ENCODE results near the gene PARD3. TPM values are rescaled to one million over a fixed set of nuclear protein-coding genes. Genes with fewer than 3 reads are reported as not detected.

Gene PARD3
- polyA plus RNA-seq, 2 of the 4 experiments (the other 2 are of a cell fraction), result 110 to 200 TPM

DNA sequence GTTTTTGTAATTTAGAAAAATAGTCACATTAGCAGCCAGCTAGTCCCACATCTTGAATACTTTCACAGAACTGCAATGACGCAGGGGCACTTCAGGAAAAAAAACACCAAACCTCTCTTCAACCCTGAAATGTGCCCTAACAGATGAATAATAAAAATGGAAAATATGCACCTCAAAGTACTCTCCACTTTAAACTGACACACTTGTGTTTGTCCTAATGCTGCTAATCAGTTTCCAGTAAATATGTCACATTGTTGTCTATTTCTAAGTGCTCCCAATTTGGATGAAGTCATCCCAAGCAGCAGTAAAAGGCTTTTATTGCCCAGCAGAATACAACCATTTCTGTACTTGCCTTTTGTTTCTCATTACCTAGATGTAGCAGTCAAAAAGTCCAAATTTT lies 86.7 kb downstream of the PARD3 start:
- 97% methylated on average over 1 of the region's 1 CpG for WGBS (ENCODE audit: missing lambda C conversion rate)
- no peak for FAIRE-seq
- DNase-seq (ENCODE audit: low read depth in 1 of 2, low spot score in 1 of 2), result no peak
- Histone ChIP-seq H3K4me2 (no peak overlapping the region), H3K4me1 (peaks cover 68% of the 10 kb centered on the region), H3K27ac (no peak overlapping the region), H3K9me3 (no peaks in the 10 kb centered on the region), H3K4me3 (no peak overlapping the region)
- ATAC-seq, result no peak
- ChIA-PET CTCF (no interaction called here), POLR2A (no interaction called here)
- TF ChIP-seq PHF8 (IDR thresholded peaks at IDR 0.05; ENCODE audit: borderline replicate concordance, low read depth) (no peak), TP53 (CRISPR knock-in tag; IDR thresholded peaks at IDR 0.05) (no peak), KDM5A (IDR thresholded peaks at IDR 0.05) (no peak), NFE2L2 (conservative IDR thresholded peaks at IDR 0.05; ENCODE audit: low read length) (no peak), EHF (CRISPR knock-in tag; IDR thresholded peaks at IDR 0.05) (no peak), CHD4 (IDR thresholded peaks at IDR 0.05; ENCODE audit: borderline replicate concordance) (no peak), RCOR1 (IDR thresholded peaks at IDR 0.05; ENCODE audit: low read depth, low read length) (no peak), FOSB (CRISPR knock-in tag; IDR thresholded peaks at IDR 0.05) (no peak), ZFP36 (IDR thresholded peaks at IDR 0.05; ENCODE audit: borderline replicate concordance, partially characterized antibody) (no peak), TFCP2L1 (CRISPR knock-in tag; IDR thresholded peaks at IDR 0.05) (no peak), KDM1A (IDR thresholded peaks at IDR 0.05; ENCODE audit: low read depth) (no peak), HEYL (CRISPR knock-in tag; IDR thresholded peaks at IDR 0.05) (no peak), CBX8 (IDR thresholded peaks at IDR 0.05) (no peak), ZNF302 (CRISPR knock-in tag; IDR thresholded peaks at IDR 0.05) (no peak), POLR2AphosphoS2 (conservative IDR thresholded peaks at IDR 0.05; ENCODE audit: low read length) (no peak)
- TF ChIP-seq, protein P1, sequence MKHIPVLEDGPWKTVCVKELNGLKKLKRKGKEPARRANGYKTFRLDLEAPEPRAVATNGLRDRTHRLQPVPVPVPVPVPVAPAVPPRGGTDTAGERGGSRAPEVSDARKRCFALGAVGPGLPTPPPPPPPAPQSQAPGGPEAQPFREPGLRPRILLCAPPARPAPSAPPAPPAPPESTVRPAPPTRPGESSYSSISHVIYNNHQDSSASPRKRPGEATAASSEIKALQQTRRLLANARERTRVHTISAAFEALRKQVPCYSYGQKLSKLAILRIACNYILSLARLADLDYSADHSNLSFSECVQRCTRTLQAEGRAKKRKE (CRISPR knock-in tag; IDR thresholded peaks at IDR 0.05; ENCODE audit: low read depth), result no peak
- TF ChIP-seq, protein P2, sequence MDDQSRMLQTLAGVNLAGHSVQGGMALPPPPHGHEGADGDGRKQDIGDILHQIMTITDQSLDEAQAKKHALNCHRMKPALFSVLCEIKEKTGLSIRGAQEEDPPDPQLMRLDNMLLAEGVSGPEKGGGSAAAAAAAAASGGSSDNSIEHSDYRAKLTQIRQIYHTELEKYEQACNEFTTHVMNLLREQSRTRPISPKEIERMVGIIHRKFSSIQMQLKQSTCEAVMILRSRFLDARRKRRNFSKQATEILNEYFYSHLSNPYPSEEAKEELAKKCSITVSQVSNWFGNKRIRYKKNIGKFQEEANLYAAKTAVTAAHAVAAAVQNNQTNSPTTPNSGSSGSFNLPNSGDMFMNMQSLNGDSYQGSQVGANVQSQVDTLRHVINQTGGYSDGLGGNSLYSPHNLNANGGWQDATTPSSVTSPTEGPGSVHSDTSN (IDR thresholded peaks at IDR 0.05), result no peak
- TF ChIP-seq, protein P3, sequence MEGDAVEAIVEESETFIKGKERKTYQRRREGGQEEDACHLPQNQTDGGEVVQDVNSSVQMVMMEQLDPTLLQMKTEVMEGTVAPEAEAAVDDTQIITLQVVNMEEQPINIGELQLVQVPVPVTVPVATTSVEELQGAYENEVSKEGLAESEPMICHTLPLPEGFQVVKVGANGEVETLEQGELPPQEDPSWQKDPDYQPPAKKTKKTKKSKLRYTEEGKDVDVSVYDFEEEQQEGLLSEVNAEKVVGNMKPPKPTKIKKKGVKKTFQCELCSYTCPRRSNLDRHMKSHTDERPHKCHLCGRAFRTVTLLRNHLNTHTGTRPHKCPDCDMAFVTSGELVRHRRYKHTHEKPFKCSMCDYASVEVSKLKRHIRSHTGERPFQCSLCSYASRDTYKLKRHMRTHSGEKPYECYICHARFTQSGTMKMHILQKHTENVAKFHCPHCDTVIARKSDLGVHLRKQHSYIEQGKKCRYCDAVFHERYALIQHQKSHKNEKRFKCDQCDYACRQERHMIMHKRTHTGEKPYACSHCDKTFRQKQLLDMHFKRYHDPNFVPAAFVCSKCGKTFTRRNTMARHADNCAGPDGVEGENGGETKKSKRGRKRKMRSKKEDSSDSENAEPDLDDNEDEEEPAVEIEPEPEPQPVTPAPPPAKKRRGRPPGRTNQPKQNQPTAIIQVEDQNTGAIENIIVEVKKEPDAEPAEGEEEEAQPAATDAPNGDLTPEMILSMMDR (IDR thresholded peaks at IDR 0.05), result no peak
- TF ChIP-seq, protein P4, sequence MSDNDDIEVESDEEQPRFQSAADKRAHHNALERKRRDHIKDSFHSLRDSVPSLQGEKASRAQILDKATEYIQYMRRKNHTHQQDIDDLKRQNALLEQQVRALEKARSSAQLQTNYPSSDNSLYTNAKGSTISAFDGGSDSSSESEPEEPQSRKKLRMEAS (IDR thresholded peaks at IDR 0.05), result no peak

DNA sequence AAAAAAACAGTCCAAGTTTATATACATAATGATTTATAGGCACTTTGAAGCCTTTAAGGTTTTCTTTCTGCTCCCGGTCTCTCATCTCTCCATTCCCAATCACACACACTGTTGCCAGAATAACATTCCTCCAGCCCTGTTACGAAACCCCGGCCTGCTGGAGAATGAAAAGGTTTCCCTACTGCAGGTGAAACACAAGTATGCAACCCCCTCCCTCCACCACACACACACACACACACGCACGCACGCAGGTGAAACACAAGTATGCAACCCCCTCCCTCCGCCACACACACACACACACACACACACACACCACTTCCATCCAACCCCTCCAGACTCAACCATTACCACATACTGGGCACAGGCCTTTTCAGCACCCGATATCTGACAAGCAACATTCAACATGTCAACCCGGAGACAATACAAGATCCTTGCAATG lies 87.5 kb downstream of the PARD3 start:
- no peak for FAIRE-seq
- Histone ChIP-seq H3K4me2 (peak overlapping the region; percentile 17; the same call in 1 of the 3 replicates), H3K4me1 (peaks cover 61% of the 10 kb centered on the region), H3K4me3 (no peak overlapping the region), H3K9me3 (no peaks in the 10 kb centered on the region), H3K27ac (0 out of 6 replicates have a peak overlapping the region, but pooled peaks of 1 of the 2 experiments have one; percentile 31)
- no peak for DNase-seq (ENCODE audit: low read depth in 1 of 2, low spot score in 1 of 2)
- TF ChIP-seq ZC3H11A (IDR thresholded peaks at IDR 0.05) (no peak), CEBPB (IDR thresholded peaks at IDR 0.05) (peak; percentile 25 to 74; a peak in 2 of 4 replicates)
- 78% methylated on average over 9 of the region's 9 CpGs for WGBS (ENCODE audit: missing lambda C conversion rate)
- no peak for ATAC-seq
- POLR2A ChIA-PET, result no interaction called here
- CTCF ChIA-PET, result interaction anchor here (0.9 kb wide), 1 partner anchor 61 kb away, joined by 3 read pairs; no protein-coding TSS in a partner anchor

DNA sequence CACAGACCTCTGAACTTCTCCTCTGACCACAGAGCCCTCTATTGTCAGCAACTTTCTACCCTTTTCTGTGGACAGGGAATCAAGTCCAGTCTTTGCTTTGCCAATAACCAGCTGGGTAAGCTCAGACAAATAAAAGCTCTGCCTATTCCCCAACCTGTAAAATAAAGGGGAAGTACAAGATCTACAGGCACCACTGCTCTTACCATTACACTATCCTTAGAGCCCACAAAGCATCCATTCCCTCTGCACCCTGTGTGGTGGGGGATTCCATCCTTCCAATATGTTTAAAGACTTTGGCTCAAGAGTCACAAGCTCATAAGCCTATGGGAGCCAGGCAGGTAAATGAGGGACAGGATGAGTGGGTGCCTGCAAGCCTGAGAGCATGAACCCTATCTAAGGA lies 88.2 kb downstream of the PARD3 start:
- peak in 1 of 2 experiments; percentile 17; a peak in 1 of 6 replicates for ATAC-seq
- TF ChIP-seq BHLHE40 (IDR thresholded peaks at IDR 0.05; ENCODE audit: low read depth, low read length) (no peak), ZSCAN20 (CRISPR knock-in tag; IDR thresholded peaks at IDR 0.05) (no peak), ZC3H11A (IDR thresholded peaks at IDR 0.05) (no peak), POLR2AphosphoS2 (conservative IDR thresholded peaks at IDR 0.05; ENCODE audit: low read length) (no peak), TFCP2L1 (CRISPR knock-in tag; IDR thresholded peaks at IDR 0.05) (no peak), FOSB (CRISPR knock-in tag; IDR thresholded peaks at IDR 0.05) (no peak), CEBPB (IDR thresholded peaks at IDR 0.05) (no peak), SMC3 (IDR thresholded peaks at IDR 0.05) (no peak), POLR2A (IDR thresholded peaks at IDR 0.05; ENCODE audit: low read length) (no peak), GATA3 (IDR thresholded peaks at IDR 0.05; ENCODE audit: borderline replicate concordance) (no peak), SREBF2 (IDR thresholded peaks at IDR 0.05) (no peak), FOXS1 (CRISPR knock-in tag; IDR thresholded peaks at IDR 0.05) (no peak), ESRRA (IDR thresholded peaks at IDR 0.05; ENCODE audit: borderline replicate concordance, low read length) (no peak), EHF (CRISPR knock-in tag; IDR thresholded peaks at IDR 0.05) (no peak), KDM1A (IDR thresholded peaks at IDR 0.05; ENCODE audit: low read depth) (no peak), MYC (IDR thresholded peaks at IDR 0.05; ENCODE audit: borderline replicate concordance, low read length) (no peak)
- TF ChIP-seq, protein P5, sequence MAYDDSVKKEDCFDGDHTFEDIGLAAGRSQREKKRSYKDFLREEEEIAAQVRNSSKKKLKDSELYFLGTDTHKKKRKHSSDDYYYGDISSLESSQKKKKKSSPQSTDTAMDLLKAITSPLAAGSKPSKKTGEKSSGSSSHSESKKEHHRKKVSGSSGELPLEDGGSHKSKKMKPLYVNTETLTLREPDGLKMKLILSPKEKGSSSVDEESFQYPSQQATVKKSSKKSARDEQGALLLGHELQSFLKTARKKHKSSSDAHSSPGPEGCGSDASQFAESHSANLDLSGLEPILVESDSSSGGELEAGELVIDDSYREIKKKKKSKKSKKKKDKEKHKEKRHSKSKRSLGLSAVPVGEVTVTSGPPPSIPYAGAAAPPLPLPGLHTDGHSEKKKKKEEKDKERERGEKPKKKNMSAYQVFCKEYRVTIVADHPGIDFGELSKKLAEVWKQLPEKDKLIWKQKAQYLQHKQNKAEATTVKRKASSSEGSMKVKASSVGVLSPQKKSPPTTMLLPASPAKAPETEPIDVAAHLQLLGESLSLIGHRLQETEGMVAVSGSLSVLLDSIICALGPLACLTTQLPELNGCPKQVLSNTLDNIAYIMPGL (CRISPR knock-in tag; IDR thresholded peaks at IDR 0.05; ENCODE audit: borderline replicate concordance), result no peak
- no peak overlapping the region for H3K4me2 ChIP-seq
- FAIRE-seq, result no peak
- CTCF ChIA-PET, result interaction anchor here (0.7 to 2.1 kb wide), 6 partner anchors 13 to 241 kb away, joined by 3 to 9 read pairs (median 4); no protein-coding TSS in a partner anchor
- POLR2A ChIA-PET, result no interaction called here
- H3K4me1 ChIP-seq, result peaks cover 54% of the 10 kb centered on the region
- H3K4me3 ChIP-seq, result no peak overlapping the region
- no peaks in the 10 kb centered on the region for H3K9me3 ChIP-seq
- H3K27ac ChIP-seq, result 0 out of 6 replicates have a peak overlapping the region, but pooled peaks of 1 of the 2 experiments have one; percentile 1
- DNase-seq (ENCODE audit: low read depth in 1 of 2, low spot score in 1 of 2), result no peak

Measured in A549 (cell line).